GM19455 (cell line): ENCODE measurements around the gene EXOG.

Experiments used
- ATAC-seq: cut with Tn5 transposase; IDR thresholded peaks from one replicate; pipeline ENCODE4 v1.9.1; 2021; ENCODE audit not compliant: unreplicated experiment

The EXOG gene, protein sequence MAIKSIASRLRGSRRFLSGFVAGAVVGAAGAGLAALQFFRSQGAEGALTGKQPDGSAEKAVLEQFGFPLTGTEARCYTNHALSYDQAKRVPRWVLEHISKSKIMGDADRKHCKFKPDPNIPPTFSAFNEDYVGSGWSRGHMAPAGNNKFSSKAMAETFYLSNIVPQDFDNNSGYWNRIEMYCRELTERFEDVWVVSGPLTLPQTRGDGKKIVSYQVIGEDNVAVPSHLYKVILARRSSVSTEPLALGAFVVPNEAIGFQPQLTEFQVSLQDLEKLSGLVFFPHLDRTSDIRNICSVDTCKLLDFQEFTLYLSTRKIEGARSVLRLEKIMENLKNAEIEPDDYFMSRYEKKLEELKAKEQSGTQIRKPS

DNA sequence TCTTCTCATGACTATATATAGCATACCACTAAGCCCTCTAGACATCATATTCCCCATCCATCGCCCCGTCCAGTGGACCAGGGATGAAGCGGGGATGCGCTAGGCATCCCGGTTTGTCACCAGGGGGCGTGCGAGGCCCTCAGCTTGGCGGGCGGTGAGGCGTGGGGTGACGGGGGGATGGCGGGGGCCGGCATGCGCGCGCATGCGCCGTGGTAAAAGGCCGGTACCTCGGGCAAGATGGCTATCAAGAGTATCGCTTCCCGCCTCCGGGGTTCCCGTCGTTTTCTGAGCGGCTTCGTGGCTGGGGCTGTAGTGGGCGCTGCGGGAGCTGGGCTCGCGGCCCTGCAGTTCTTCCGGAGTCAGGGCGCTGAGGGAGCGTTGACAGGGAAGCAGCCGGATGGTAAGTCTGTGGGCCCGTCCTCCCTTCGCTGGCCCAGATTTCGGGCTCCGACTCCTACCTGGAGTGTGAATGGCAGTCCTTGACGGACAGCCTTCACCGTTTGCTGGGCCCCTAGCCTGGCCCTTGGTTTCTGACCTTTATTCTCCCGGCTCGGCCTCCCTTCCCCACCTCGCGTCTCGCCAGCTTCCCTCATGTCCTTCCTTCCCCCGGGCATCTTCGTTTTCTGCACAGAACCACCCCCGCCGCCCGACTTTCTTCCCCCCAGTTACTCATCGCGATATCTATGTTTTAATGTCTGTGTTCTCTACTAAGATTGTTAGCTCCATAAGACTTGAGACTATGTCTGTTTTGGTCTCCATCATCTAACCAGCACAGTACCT lies at the start of gene EXOG:
Gene EXOG, plus strand, starts transcription at position 210 of the 780 bp plus-strand sequence. Its CDS starts 28 bp downstream, at position 238.
- ATAC-seq, result peak; percentile 87

DNA sequence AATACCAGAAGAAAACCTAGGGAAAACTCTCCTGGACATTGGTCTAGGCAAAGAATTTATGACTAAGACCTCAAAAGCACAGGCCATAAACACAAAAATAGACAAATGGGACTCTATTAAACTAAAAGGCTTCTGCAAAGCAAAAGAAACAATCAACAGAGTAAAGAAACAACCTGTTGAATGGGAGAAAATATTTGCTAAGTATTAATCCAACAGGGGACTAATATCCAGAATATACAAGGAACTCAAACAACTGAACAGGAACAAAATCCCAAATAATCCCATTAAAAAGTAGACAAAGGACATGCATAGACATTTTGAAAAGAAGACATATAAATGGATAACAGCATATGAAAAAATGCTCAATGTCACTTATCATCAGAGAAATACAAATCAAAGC lies 49.3 kb upstream of the EXOG start:
- ATAC-seq, result no peak

DNA sequence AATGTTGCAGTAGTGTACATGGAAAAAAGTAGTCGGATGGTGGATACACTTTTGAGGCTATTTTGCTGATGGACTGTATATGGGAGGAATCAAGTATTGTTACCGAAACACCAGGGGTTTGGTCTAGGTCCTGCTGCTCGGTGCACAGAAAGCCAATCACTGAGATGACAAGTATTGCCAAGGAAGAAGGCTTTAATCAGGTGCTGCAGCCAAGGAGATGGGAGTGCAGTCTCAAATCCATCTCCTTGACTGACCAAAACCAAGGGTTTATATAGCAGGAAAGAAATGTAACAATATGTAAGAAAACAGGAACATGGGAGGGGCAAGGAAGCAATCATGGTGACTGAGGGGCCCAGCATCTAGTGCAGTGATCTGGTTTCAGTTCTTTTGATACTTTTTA lies 45.3 kb upstream of the EXOG start:
- ATAC-seq, result no peak

DNA sequence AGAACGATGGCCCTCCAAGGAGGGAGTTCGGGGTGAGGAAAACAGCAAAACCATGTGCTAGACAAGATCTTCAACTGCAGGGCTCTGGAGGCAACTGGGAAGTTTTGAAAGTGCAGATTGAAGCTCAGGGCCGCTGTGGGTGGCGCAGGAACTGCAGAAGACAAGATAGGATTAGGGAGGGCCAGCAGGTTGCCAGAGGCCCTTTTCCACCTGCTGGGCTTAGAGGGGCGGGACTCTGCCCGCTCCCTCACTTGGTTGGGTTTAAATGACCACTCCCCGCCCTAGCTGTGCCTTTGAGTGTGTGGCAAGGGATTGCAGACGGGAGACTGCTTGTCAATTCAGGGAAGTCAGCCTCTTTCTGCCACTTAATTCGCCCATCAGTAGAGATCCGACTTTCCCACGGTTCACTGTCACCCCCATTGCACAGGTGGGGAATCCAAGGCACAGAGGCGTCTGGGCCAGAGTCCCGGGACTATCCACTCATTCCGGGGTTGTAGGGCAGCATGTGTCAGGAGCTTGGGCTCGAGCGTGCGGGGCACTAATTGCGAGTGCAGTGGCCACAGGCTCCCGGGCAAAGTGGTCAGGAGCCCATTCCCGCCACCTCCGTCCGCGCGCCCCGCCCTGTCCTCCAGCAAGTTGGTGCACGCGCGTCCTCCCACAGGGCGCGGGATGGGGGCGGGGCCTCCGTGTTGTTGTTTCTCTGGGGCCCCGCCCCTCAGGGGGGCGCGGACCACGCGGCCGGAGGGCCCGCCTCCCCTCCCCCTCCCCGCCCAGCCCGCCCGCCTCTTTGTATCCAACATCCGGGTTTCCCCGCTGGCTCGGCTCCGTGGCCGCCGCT lies 42.8 kb upstream of the EXOG start, which contains the start of gene ACVR2B:
Gene ACVR2B, plus strand, starts transcription at position 816 of the 838 bp plus-strand sequence. CDS start 433 bp downstream, outside the sequence.
- peak; percentile 59 for ATAC-seq

DNA sequence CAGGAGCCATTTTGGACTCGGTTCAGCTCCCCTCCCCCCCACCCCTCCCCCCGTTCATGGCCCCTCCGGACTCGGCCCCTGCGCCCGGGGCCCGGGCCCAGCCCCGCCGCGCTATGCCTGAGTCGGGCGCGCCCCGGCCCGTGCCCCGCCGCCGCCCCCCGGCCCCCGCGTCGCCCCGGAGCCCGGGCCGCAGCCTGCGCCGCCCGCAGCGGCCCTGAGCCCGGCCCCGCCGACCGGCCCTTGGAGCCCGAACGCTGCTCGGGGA lies 42.3 kb upstream of the EXOG start:
- no peak for ATAC-seq

DNA sequence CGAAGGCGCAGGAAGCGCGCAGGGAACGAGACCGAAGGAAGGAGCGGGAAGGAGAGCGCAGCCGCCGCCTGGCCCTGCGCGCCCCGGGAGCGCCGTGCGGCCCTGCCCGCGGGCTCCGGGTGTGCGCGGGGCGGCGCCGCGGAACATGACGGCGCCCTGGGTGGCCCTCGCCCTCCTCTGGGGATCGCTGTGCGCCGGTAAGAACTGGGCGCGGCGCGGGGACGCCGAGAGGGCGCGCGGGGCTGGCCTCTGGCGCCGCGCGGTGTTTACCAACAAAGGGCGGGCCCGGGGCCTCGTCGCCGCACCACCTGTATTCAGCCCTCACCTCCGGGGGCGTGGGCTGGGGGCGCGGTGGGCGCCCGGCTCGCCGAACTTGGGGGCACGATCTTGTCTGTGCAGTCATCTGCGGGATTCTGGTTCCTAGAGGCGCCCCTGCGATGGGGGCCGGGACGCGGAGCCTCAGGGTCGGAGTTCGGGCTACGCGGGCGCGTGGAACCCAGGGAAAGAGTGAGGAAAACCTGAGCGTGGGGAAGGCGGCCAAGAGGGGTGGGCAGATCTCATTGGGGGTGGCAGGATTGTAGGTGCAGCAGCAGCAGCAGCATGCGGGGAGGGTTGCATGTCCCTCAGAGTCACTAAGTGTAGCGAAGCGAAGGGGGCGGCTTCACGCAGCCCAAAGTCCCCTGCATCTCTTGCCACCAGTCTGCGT lies 41.8 kb upstream of the EXOG start:
- ATAC-seq, result peak; percentile 27

DNA sequence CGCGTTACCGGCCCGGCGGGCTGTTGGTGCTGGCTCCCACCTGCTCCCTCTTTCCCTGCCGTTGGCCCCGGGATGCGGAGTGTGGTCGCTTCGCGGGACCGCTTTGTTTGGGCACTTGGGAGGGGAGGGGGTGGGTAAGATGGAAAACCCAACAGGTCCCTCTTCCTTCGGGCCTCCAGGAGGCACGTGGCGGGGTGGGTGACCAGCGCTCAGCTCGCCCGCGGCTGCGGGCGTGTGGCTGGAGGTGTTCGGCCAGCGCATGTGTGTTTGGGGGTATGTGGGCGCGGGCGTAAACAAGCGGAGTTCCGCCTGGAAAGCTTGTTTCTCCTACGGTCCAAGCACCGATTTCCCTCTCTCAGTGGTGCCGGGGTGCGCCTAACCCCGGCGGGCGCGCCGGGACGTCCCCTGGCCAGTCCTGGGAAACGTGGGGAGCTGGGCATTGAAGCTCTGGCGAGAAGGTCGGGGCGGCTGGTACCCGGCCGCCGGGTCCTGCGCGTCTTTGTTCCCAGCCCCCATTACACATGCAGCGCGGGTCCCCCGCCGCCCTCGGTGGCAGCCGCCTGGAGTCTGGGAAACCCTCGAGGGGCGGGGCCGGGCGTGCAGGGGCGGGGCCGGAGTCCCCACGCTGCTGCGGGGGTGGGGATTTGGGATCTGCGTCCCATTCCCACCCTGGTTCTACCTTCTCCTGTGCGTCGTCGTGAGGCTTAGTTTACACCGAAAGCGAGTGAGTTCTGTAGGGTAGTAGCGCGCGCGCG lies 41.1 kb upstream of the EXOG start:
- ATAC-seq, result peak; percentile 25

DNA sequence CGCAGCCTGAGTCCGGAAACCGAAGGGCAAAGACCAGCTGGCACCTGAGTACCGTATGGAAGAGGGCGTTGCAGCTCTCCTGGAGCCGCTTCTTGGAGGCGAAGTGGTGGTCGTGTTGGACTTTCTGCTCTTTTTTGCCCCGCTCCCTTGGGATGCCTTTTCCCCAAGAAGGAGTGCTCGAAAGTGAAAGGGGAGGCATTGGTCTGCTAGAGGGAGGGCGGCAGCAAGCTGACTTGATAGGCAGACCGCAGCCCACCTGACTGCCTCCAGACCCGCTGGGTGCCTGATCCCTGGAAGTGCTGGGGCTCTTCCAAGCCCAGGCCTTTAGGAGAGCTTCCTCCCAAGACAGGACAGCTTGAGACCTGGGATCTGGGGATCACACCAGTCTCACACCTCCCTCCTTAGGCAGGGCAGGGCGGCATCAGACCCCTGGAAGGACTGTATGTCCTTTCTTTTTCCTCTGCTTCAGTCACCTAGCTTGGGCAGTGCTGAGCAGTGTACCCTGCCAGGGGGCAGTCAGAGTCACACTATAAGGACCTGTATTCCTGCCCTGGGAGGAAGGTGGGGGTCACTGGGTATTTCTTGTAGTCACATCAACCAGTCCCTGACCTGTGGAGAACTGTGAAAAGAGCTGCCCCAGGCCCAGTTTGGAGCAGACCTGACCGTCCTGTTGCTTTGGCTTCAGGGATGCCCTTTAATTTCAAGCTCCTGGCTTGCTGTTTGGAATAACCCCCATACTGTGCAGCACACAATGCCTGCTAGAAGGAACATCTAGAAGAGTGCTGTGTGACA lies 40.3 kb upstream of the EXOG start:
- ATAC-seq, result peak; percentile 48

DNA sequence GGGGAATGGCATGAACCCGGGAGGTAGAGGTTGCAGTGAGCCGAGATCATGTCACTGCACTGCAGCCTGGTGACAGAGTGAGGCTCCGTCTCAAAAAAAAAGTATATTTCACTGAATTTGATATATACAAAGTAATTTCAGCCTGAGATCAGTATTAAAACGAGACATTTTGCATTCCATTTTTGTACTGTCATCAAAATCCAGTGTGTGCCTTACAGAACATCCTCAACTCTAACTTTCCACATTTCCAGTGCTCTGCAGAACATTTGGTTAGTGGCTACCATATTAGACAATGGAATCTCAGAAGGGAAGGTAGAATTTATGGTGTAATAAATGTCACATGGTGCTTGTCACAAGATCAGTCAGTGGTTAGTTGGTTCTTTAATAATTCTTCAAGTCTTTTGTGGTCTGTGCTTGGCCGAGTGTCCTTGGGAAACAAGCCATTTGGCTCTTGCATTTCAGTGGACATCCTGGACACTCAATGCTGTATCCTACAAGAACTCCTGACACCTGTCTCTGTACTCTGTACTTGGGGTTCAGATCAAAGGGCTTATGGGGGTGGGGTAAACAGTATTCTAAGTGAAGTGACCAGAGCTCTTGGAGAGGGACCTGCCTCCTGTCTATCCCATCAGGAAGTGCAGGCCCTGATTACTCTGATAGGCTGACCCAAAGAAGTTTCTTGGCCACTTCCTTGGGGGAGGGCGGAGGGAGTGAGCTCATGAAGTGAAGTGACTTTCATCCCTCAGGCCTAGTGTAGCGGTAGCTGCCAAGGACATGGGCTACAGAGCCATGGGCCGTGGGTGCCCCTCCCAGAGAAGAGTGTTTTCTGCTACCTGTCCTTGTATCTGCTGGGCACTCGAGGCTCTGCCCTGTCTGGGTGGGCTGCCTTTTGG lies 38.8 kb upstream of the EXOG start:
- no peak for ATAC-seq

DNA sequence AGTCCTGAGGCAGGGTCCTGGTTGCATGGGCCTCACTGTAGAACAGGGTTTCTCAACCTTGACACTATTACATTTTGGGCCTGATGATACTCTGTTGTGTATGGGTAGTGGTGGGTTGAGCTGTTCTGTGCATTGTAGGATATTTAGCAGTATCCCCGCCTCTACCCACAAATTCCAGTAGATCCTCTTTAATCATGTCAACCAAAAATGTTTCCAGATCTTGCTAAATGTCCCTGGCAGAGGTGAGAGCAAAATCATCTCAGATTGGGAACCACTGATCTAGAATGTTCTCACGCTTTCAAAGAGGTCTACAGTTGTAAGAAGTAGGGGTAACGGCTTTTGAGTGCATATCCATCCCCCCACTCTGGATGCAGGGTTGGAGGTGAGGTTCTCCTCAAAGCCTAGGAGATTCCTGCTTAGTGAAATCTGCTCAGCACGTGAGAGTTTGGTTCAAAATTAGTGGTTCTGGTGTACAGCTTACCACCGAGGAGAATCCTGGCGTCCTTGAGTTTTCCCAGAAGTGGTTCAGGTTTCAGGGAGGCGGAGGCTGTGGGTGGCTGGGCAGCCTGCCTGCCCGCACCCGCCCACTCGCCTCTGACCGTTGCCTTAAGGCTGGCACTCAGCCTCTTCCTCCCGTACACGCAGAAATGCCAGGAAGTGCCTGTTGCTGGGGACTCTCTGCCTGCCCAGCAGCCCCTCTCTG lies 37.2 kb upstream of the EXOG start:
- ATAC-seq, result no peak

DNA sequence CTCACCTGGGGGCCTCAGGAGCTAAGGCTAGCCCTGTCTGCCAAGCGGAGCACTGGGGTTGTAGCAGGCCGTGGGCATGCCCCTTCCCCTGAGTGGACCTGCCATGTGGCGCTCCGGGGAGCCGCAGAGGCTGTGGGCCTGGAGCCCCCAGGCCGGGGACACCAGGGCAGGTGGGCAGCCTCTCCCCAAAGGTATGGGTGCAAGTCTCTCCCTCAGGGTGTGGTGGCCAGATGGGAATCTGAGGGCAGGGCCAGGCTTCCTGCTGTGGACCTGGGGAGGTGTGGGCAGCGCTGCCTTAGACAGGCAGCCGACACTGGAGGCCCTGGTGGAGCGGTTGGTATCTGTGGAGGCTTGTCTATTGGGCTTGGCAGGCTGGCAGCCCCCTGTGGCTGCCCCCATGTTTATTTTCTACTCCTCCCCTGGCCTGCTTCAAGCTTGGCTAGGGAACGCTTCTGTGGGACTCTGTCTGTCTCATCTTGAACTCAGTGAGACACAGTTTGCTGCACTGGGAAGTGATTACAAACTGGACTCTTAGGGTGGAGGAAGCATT lies 36.6 kb upstream of the EXOG start:
- no peak for ATAC-seq

DNA sequence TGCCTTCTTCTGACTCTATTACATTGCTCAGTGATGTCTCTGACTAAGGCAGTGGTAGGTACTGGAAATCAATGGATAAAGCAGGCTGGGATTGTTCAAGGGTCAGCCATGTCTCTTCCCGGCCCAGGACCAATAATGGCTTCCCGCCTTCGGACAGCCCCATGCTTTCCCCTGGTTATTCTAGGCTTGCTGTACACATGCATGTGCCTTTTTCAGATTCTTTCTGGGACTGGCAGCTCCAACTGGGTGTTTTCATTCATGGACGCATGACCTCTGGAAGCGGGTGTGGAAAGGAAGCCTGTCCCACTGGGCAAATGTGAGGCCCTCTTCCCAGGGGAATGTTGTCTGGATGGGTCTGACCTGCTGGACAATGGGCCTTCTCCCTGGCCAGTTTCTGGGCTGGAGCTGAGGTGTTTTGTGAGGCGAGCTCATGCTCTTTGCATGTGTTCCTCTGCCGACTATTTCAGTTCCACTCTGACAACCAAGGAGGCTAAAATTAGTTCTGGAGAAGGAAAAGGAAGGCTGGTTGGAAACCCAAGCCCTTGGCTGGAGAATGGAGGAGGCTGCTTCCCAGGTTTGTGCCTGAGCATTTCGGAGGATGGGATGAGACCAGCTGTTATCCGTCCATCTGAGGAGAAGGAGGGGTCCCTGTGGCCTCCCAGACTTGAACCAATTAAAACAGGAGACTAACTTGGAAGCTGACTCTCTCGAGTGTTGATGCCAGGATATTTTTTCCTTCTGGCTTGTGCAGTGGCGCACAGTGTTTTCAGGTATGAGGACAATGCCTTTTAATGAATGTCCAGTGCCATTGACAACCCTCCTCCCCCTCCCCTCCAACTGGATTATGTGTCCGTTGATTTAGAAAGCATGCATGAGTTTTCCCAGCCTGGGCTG lies 35.5 kb upstream of the EXOG start:
- no peak for ATAC-seq

DNA sequence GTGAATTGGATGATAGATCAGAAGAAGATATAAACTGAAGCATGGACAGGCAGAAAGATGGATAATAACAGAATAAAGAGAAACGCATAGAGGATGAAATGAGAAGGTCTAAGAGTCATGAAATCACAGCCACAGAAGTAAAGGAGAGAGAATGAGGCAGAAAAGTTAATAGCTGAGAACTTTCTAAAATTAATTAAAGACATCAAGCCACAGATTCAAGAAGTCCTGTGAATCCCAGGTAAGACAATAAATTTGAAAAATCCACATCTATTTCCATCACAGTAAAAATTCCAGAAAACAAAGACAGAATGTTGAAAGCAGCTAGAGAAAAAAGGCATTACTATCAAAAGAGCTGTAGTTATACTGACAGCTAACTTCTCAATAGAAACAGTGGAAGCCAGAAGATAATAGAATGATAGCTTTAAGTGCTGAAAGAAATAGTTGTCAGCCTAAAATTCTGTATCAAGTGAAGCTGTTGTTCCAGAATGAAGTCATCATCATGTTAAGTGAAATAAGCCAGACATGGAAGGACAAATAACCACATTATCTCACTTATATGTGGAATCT lies 30.5 kb upstream of the EXOG start:
- ATAC-seq, result no peak

DNA sequence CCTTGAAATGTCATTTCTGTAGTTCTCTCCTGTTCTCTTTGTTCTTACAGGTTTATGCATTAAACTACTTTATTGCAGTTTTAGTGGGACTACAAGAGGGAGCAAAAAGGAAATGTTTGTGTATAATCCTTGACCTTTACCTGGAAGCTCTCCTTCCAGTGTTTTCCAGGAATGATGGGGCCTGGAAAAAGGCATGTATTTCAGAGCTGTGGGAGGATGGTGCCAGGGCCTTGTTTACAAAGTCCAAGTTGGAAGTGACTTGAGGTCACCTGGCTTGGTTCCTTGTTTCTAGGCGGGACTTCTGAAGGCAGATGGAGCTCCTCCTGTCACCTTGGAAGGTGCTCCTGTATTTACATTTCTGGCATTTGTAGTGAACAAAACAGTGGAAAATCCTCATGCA lies 27.4 kb upstream of the EXOG start:
- no peak for ATAC-seq

DNA sequence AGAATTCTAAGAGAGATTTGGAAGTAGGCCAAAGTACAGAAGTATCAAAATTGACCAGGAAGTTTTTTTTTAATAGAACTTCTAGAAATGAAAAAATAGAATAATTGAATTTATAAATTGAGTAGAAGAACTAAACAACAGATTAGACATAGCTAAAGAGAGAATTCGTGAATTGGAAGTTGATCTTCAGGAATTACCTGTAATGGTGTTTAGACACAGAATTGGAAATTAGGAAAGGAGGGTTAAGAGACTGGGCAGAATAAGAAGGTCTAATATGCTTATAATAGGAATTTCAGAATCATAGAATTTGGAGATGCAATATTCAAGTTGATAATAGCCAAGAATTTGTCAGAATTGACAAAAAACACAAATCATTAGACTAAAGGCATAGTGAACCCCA lies 26.3 kb upstream of the EXOG start:
- ATAC-seq, result no peak

DNA sequence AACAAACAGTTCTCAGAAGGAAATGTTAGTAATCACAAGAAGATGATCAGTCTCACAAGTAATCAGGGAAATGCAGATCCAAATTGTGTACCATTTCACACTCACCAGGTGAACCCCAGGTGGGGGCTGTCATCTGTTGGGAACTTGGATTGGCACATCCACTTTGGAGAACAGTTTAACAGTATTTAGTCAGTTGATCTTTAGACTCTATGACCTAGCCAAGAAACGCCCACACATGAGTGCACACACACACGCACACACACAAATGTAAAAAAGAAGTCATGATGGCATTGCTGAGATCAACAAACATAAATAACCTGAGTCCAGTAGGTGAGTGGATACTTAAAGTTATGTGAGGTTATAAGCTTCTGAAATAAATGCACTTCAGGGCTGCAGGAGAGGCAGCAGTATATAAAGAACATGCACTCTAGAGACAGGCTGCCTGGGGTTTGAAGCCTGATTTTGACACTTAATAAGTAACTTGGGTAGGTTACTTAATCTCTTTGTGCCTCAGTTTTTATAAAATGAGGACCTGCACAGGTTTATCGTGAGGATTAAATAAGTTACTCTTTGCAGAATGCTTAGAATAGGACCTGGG lies 24.8 kb upstream of the EXOG start:
- ATAC-seq, result no peak
